Lower lobe of right lung (tissue), 2 donors: Measurements from ENCODE around the gene NME7. TPM values are rescaled to one million over a fixed set of nuclear protein-coding genes. Genes with fewer than 3 reads are reported as not detected.

Experiments
- ATAC-seq, 2 donors: fragments of 200-7000 bp; cut with Tn5 transposase; one replicate each; pipeline ENCODE4 v1.9.1; 2020 to 2022; ENCODE audit warnings: mild to moderate bottlenecking in 2 of 2, moderate library complexity in 2 of 2
- DNase-seq: peaks from one replicate; pipeline ENCODE4 v3.0.0-alpha.2; 2020
- H3K27ac ChIP-seq: fragments of 200-600 bp; one replicate; pipeline ENCODE4 v1.8.0; 2022
- H3K27me3 ChIP-seq: fragments of 200-600 bp; one replicate; pipeline ENCODE4 v1.8.0; 2022; ENCODE audit warnings: low read depth
- H3K36me3 ChIP-seq: fragments of 200-600 bp; one replicate; pipeline ENCODE4 v1.8.0; 2022; ENCODE audit warnings: mild to moderate bottlenecking
- H3K4me1 ChIP-seq: fragments of 200-600 bp; one replicate; pipeline ENCODE4 v1.8.0; 2022
- H3K4me3 ChIP-seq: fragments of 200-600 bp; one replicate; pipeline ENCODE4 v1.8.0; 2022; ENCODE audit warnings: mild to moderate bottlenecking
- H3K9me3 ChIP-seq: fragments of 200-600 bp; one replicate; pipeline ENCODE4 v1.8.0; 2022
- intact Hi-C: fragments of 100-400 bp; cut with DNase I; formaldehyde crosslinking; loops from one replicate; pipeline ENCODE4 v1.11.0; 2022
- total RNA-seq: library from RNA; stranded (reverse); fragmentation: NEBNext Ultra II Directional; extraction: Animal tissue kit (Norgen Biotek cat#: 25700); gene quantifications from one replicate; pipeline ENCODE4 v1.2.1, GENCODE V29; 2021
- TF ChIP-seq, protein P1 (sequence below): fragments of 200-600 bp; IDR thresholded peaks from one replicate; pipeline ENCODE4 v1.8.0; 2022; ENCODE audit warnings: antibody characterized with exemption, mild to moderate bottlenecking
- donor health status: DM: no; HTN: yes; CAD: no; lungs with severe emphysema.

Gene NME7
- total RNA-seq, 1 donor from 2014 or later, result 17.3 TPM

DNA sequence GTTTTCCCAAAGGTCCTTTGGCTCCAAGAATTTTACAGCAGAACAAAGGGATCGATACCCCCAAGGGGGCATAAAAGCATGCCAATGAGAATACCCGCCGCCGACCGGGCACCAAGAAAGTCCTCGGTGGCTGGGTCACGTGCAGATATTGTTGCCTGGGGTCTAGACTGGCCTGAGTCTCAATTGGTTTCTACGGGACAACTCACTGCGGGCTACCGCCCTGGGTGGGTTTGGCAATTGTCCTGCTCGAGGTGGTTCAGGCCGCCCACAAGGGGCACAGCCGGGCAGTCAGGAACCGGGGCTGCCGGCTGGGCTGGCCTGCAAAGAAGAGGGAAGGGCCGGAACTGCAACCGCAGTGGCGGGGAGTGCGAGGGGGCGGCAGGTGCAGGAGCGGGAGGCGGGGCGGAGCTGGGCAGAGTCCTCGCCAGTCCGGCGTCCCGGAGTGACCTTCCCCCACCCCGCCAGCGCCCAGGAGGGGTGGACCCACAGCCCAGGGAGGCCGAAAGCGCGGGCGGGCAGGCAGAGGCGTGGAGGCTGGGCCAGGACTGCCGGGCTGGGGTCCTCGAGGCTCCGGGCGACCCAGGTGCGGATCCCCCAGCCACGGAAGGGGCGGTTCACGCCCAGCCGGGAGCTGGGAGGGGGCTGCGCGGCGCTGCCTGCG, 262.0 kb downstream of the NME7 start:
- Histone ChIP-seq H3K27me3 (no peaks in the 10 kb centered on the region), H3K27ac (peak overlapping the region; percentile 91), H3K9me3 (no peaks in the 10 kb centered on the region), H3K36me3 (no peaks in the 10 kb centered on the region), H3K4me3 (peak overlapping the region; percentile 92), H3K4me1 (peaks cover 52% of the 10 kb centered on the region)
- intact Hi-C loops, result loop anchor here (10.0 kb wide), 2 partner anchors 271 to 471 kb away; no protein-coding TSS in a partner anchor
- peak; percentile 94 for DNase-seq
- TF ChIP-seq, protein P1, sequence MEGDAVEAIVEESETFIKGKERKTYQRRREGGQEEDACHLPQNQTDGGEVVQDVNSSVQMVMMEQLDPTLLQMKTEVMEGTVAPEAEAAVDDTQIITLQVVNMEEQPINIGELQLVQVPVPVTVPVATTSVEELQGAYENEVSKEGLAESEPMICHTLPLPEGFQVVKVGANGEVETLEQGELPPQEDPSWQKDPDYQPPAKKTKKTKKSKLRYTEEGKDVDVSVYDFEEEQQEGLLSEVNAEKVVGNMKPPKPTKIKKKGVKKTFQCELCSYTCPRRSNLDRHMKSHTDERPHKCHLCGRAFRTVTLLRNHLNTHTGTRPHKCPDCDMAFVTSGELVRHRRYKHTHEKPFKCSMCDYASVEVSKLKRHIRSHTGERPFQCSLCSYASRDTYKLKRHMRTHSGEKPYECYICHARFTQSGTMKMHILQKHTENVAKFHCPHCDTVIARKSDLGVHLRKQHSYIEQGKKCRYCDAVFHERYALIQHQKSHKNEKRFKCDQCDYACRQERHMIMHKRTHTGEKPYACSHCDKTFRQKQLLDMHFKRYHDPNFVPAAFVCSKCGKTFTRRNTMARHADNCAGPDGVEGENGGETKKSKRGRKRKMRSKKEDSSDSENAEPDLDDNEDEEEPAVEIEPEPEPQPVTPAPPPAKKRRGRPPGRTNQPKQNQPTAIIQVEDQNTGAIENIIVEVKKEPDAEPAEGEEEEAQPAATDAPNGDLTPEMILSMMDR, result no peak
- ATAC-seq, result peak; percentile 66 to 82

DNA sequence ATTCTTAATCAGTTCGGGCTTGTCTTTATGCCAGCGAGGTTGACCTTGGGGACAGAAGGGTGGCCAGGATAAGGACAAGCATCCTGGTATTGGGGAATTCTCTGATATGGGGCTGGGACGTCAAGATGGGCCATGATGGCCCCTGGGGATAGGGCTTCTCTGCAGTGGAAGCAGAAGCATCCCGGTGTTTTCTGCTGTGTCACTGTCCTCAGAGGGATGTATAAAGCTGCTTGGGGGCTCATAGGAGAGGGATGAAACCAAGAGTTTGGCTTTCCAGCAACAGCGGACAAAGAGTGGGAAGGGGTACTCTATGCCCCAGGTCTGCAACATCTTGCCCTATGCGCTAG, 262.5 kb downstream of the NME7 start:
- Histone ChIP-seq H3K36me3 (no peaks in the 10 kb centered on the region), H3K4me1 (peaks cover 47% of the 10 kb centered on the region), H3K27ac (peak overlapping the region; percentile 91), H3K27me3 (no peaks in the 10 kb centered on the region), H3K9me3 (no peaks in the 10 kb centered on the region), H3K4me3 (peak overlapping the region; percentile 92)
- intact Hi-C loops, result loop anchor here (10.0 kb wide), 2 partner anchors 270 to 470 kb away; no protein-coding TSS in a partner anchor
- TF ChIP-seq, protein P1, result no peak
- DNase-seq (no peak), ATAC-seq (no peak)

DNA sequence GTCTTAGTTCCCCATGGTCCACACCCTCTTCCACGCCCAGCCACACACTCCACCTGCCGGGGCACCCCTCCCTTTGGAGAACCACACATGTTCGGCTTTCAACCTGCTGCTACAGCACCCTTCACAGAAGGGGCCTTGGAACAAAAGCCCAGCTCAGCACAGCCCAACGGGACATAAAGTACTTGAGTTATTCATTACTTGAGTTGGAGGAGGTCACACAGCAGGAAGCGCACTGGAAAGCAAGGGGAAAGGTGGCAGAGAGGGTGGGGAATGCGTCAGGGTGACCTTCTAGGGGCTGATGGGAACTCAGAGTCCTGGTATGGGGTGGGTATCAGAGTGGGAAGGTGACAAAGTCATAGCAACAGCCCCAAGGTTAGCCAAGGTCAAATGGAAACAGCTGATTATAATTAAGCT, 264.1 kb downstream of the NME7 start:
- DNase-seq (peak; percentile 84), ATAC-seq (peak; percentile 45 to 62)
- no peaks in the 10 kb centered on the region for H3K9me3 ChIP-seq
- H3K27ac ChIP-seq, result peak overlapping the region; percentile 67
- intact Hi-C loops, result loop anchor here (10.0 kb wide), 2 partner anchors 269 to 469 kb away; no protein-coding TSS in a partner anchor
- H3K27me3 ChIP-seq, result no peaks in the 10 kb centered on the region
- H3K4me1 ChIP-seq, result peaks cover 37% of the 10 kb centered on the region
- peak overlapping the region; percentile 32 for H3K4me3 ChIP-seq
- TF ChIP-seq, protein P1, result no peak
- no peaks in the 10 kb centered on the region for H3K36me3 ChIP-seq

DNA sequence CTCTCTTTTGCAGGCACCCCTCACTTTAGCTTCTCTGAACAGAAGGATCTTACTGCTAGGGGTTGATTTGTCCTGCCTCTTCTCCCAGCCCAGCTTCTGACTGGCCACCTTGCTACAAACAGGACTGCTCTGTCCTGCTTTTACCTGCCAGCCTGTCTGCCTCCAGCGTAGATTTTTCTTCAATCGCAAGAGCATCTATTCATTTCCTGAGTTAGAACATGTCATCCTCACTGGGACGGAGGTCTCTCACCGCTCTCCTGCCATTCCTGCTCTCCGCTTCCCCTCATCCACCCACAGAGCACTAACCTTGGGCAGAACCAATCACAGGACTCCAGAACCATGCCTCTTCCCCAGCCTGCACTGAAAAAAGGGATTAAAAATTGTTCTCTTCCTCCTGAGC, 264.6 kb downstream of the NME7 start:
- no peak for ATAC-seq
- DNase-seq, result no peak
- Histone ChIP-seq H3K36me3 (no peaks in the 10 kb centered on the region), H3K27me3 (no peaks in the 10 kb centered on the region), H3K4me3 (peak overlapping the region; percentile 32), H3K27ac (peak overlapping the region; percentile 67), H3K9me3 (no peaks in the 10 kb centered on the region), H3K4me1 (peaks cover 32% of the 10 kb centered on the region)
- intact Hi-C loops, result loop anchor here (10.0 kb wide), 2 partner anchors 268 to 468 kb away; no protein-coding TSS in a partner anchor
- TF ChIP-seq, protein P1, result no peak

DNA sequence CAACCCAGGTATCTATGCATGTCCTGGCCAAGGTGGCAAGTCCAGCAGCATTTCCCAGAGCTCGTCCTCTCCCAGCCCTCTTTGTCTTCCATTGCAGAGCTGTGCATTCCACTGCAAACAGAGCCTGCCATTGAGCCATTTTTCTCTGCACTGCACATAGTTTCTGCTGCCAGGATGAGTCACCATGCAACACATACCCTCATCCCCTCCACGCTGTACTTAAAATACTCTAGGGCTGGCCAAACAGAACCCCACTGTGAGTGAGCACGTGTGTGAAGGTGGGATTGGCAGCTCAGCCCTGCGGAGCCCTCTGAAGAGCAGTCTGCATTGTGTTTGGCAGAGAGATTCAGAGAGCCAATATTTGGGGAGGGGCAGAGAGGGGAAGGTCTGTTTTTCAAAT, 265.0 kb downstream of the NME7 start:
- Histone ChIP-seq H3K27me3 (no peaks in the 10 kb centered on the region), H3K9me3 (no peaks in the 10 kb centered on the region), H3K4me1 (peaks cover 29% of the 10 kb centered on the region), H3K36me3 (no peaks in the 10 kb centered on the region), H3K4me3 (peak overlapping the region; percentile 32), H3K27ac (peak overlapping the region; percentile 67)
- TF ChIP-seq, protein P1, result no peak
- intact Hi-C loops, result loop anchor here (10.0 kb wide), 2 partner anchors 268 to 468 kb away; no protein-coding TSS in a partner anchor
- ATAC-seq, result peak; percentile 25 to 41
- DNase-seq, result peak; percentile 53
